GM12892 (cell line): ENCODE measurements around the gene KIF9.

Source experiments
- POLR2A ChIP-seq: IDR thresholded peaks from 2 replicates; pipeline ENCODE4 v1.6.1; 2011; ENCODE audit warnings: low read depth, low read length, control low read depth
- POLR2AphosphoS5 ChIP-seq: IDR thresholded peaks from 2 replicates; pipeline ENCODE4 v1.6.1; 2011; ENCODE audit warnings: low read depth, low read length, control low read depth

GRCh38 chr3:47319956-47320355 is 37.4 kb upstream of the KIF9 start:
- TF ChIP-seq POLR2A (no peak), POLR2AphosphoS5 (no peak)
